Amniotic stem cell (primary cell): ENCODE results near the gene BSG.

Source experiments
- DNase-seq: peaks from one replicate; lab custom pipeline; 2025; lab: John Stamatoyannopoulos, UW

BSG gene

GRCh38 chr19:540867-541637 lies 31.3 kb upstream of the BSG start:
- DNase-seq: no peak

- DNase-seq: no peak
These were observed 30.7 kb upstream of the BSG start for GRCh38 chr19:541699-542098.

DNA sequence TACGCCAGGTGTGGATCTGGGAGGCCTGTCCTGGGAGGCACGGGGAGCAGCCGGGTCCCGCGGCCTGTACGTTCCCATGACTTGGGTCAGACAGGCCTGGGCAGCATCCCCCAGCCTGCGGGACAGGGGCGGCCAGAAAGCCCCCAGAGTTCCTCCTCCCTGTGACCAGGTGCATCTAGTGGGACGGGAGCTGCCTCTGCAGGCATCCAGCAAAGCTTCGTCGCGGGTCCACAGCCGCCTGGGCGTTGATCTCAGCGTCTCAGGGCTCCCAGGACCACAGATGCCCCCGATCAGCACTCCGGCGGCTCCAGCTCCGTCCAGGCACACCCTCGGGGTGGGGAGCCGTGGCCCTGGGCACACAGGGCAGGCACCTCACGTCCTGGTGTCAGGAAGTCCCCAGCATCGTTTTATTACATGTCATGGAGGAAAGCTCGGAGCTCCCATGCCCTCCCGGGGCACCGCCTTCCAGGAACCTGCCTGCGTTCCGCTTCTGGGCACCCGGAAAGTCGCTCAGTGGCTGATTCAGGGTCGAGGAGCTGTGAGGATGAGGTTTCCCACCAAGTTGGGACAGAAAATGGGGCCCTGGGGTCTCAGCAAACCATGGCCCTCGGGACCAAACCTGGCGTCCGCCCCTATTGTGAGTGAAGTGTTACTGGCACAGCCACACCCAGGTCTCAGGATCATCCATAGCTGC lies 30.1 kb upstream of the BSG start:
- no peak for DNase-seq

DNA sequence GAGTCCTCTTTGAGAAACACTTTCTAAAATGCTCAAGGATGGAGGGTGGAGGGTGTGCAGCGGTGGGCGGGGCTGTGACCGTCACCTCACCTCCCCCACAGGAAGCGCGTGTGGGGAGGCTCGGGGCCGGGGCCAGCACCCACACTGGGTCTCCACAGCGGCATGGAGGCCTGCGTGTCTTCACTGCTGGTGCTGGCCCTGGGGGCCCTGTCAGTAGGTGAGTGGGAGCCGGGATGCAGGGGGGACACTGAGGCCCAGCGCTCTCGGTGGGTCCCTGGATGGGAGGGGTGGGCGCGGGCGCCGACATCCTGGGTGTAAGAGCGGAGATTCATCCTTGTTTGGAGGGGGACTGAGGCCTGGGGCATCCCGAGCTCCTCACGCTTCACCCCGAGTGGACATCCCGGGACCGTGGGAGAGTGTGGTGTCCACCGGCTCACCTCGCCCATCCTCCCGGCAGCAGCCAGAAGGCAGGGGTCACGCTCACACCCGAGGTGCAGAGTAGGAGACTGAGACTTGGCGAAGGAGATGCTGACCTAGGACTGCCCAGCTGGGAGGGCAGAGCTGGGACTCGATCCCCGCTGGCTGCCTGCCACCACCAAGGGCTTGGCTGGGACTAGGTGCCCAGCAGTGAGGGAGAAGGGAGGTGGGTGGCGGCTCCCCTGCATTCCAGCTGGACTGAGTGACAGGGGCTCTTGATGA lies 28.3 kb upstream of the BSG start, which contains the start of gene GZMM:
Gene GZMM (plus strand): TSS at position 144 of the 699 bp plus-strand sequence. CDS start 19 bp downstream, at position 163.
- no peak for DNase-seq

- DNase-seq: no peak
These were observed 25.3 kb upstream of the BSG start for GRCh38 chr19:547117-547516.

DNA sequence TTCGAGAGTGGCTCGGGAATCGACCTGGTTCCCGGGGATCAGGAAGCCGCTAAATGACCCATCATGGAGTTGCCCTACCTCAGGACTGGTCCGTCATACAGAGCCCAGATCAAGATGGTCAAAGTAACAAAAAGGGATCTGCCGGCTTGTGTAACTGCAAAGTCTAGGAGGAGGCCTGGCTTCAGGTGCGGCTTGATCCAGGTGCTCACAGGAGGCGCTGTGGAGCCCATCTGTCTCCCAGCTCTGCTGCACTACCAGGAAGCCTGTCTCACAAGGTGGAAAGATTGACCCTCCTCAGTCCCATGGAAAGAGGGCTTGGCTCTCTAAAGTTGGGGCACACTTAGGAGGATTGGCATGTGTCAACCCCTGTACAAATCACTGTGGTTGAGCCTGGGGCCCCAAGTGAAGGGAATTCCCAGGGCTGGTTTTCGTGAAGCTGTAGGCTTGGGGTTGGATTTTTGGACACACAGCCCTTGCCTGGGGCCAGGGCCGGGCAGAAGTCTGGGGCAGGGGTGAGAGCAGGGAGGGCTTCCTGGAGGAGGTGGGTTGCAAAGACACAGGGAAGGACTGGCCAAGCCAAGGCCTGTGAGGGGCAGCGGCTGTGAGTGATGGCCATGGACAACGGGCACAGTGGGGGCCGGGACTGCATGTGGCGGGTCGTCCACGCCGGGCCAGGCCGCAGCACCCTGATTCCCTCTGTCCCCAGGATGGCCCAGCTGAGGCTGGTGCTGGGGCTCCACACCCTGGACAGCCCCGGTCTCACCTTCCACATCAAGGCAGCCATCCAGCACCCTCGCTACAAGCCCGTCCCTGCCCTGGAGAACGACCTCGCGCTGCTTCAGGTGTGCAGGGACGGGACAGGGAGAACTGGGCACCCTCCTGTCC lies 24.3 kb upstream of the BSG start:
- DNase-seq: no peak

DNA sequence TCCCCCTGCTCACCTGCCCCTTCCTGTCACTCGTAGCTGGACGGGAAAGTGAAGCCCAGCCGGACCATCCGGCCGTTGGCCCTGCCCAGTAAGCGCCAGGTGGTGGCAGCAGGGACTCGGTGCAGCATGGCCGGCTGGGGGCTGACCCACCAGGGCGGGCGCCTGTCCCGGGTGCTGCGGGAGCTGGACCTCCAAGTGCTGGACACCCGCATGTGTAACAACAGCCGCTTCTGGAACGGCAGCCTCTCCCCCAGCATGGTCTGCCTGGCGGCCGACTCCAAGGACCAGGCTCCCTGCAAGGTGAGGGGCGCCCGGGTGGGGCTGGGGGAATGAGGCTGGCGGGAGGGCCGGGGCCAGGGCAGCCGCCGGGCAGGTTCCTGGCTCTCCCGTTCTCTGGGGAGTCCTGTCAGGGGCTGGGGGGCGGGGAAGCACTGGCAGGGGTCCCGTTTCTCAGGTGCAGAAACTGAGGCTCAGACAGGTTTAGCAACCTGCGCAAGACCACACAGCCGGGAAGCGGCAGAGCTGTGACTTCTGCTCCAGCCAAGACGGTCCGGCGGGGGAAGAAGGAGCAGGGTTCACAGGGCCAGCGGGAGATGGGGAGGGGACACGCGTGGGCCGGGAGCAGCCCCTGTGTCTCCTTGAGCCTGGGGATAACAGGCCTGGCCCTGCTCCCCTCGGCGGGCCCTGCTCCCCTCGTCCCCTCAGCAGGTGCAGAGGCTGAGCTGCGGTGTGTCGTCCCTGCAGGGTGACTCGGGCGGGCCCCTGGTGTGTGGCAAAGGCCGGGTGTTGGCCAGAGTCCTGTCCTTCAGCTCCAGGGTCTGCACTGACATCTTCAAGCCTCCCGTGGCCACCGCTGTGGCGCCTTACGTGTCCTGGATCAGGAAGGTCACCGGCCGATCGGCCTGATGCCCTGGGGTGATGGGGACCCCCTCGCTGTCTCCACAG lies 23.2 kb upstream of the BSG start:
- DNase-seq: no peak

DNA sequence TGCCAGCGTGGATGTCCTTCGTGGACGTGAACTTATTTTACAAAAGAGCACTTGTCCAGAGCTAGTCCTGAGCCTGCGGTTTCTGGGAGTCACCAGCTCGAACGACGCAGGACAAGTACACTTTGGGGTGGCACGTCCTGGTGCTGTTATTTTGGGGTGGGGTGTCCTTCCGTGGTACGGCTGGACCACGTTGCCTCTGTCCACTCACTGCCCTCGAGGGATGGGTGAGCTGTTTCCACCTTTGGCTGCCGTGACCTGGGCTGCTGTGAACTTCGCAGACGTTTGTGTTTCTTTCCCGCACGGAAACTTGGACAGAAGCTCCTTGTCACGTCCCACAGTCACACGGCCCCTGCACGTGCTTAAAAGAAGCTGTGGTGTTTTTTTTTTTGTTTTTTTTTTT lies 17.6 kb upstream of the BSG start:
- DNase-seq: no peak

DNA sequence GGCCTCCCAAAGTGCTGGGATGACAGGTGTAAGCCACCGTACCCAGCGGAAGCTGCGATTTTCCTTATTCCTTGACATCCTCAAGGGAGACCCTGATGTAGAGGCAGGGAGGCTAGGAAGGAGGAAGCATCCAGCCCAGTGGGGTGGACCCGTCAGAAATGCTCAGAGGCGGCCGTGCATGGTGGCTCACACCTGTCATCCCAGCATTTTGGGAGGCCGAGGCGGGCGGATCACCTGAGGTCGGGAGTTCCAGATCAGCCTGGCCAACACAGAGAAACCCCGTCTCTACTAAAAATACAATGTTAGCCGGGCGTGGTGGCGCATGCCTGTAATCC lies 17.0 kb upstream of the BSG start:
- no peak for DNase-seq

DNA sequence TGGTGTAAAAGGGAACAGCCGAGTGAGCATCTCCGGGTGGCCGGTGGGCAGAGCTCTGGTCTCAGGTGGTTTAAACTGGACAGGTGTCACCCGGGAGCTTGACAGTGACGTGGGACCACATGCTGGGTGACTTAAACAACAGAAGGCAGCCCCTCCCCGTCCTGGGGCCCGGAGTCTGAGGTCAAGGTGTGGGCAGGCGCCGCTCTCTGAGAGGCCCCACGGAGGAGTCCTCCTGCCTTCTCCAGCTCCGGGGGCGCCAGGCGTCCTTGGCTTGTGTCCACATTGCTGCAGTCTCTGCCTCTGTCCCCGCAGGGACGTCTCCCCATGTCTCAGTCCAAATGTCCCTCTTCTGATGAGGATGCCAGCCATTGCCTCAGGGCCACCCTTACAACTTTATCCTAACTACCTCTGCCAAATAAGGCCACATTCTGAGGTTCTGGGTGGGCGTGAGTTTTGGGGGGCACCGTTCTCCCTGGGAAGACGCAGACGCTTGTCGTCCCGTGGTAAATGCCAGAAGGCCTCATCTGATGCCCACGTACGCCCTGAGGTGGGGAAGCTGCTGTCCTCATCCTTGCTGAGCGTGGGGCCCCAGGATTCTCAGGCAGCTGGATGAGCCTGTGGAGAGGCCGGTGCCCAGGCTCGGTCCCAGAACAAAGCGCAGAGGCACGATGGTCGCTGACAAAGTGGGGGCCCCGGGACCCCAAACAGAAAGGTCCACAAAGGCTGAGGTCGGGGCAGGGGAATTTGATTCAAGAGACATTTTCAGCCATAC lies 15.6 kb upstream of the BSG start:
- DNase-seq: no peak

GRCh38 chr19:558770-559439 lies 13.5 kb upstream of the BSG start:
- no peak for DNase-seq

GRCh38 chr19:560121-560520 lies 12.3 kb upstream of the BSG start:
- DNase-seq: no peak

DNA sequence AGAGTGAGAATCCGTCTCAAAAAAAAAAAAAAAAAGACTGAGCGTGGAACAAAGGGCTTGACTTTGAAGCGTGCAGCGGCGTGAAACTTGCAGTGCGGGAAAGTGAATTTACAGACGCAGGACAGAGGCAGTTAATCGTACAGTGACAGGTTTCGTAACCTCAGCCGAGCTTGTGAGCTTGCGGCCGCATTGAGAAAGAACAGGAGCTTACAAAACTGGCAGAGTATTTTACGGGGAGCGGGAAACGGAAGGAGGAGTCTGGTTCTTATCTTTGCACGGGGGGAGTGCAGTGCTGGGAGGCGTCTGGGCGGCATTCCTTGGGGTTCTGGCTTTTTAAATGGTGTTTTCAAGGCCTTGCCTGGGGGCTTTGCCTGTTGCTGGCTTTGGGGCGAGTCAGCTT lies 6.0 kb upstream of the BSG start:
- DNase-seq: no peak

DNA sequence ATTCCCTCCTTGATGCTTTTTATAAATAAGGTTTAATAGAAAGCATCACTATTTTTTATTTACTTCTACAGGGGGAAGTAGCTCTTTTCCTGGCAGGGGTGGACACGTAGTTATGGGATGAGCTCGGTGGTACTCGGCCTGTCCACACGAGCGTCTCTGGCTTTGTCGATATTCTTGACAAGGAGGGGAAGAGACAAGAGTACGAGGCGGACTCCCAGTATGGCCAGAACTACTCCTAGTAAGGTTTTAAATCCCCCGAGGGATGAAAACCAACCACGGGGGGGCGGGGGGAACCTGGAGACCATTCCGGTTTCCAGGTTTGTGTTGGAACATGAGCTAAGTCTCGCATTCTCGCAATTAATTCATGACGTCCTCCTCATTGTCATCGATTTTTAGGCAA lies 5.6 kb upstream of the BSG start:
- DNase-seq: no peak

DNA sequence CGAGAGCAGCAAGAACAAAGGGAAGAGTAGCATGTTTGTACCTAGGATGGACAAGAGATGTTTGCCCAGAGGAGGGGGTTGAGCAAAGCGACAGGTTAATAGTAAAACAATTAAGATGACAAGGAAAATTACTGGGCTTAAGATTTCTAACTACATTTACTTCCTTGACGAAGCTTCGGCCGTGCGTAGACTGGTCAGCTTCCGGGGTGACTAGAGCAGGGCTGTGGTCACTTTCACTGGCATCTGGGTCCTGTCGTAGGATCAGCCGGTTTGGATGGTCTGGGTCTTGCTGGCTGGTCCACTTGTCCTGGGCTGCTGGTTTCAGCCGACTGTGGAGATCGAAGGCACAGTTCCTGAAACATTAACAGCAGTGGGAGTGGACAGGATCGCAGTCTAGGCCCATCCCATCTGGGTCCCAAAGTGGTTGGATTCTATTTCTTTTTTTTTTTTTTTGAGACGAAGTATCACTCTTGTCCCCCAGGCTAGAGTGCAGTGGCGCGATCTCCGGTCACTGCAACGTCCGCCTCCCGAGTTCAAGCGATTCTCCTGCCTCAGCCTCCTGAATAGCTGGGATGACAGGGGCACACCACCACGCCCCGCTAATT lies 5.0 kb upstream of the BSG start:
- no peak for DNase-seq

GRCh38 chr19:570251-570686 lies 2.1 kb upstream of the BSG start:
- no peak for DNase-seq

DNA sequence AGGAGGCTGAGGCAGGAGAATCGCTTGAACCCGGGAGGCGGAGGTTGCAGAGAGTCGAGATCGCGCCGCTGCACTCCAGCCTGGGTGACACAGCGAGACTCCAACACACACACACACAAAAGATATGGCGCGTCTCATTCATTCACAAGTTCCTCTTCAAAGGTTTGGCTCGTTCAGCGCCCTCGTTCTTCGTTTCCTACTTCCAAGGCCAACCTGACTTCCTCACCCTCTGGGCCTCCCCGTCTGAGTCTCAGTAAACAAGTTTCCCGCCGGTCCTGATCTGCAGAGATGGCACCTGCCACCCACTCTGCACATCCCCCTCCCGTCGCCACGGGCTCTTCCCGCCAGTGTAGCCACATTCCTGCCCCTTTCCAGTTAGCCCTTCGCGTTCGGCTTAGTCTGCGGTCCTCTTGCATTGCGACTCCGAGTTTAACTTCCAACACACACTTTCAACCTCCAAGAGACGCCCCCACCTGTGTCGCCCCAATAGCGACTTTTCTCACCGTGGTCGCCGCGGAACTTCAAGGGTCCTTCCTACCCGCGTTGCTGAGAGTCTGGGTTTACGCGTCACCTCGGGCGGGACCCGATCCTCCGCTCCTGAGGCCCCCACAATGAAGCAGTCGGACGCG lies 1.3 kb upstream of the BSG start:
- DNase-seq: no peak

GRCh38 chr19:571566-571974 lies 826 bp upstream of the BSG start:
- DNase-seq: peak; percentile 25
